Measurements from ENCODE around the gene RPL32.

Gene RPL32

GRCh38 chr3:12832350-12833221 is 8.8 kb downstream of the RPL32 start:
- no peak for DNase-seq (ENCODE audit: low read depth)

GRCh38 chr3:12831301-12831866 is 10.0 kb downstream of the RPL32 start:
- DNase-seq (ENCODE audit: low read depth) = no peak

DNA sequence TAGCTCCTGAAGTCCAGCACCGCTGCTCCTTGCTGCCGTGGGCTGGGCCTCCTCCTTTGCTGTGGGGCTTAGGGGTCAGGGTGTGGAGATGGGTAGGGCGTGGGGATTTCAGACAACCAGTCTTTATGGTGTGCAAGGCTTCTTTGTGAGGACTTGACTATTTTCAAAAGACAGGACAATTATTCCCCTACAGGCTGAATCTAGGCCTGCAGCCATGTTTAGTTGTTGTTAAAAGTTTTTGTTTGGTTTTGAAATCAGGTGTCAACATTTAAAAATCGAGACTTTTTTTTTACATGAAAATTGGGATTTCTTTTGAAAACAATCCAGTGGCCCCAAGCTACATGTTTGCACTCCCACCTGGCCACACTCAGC is 10.6 kb downstream of the RPL32 start:
- DNase-seq (ENCODE audit: low read depth) = no peak

- no peak for DNase-seq (ENCODE audit: low read depth)
Measured at GRCh38 chr3:12829886-12830784, 11.2 kb downstream of the RPL32 start.

DNA sequence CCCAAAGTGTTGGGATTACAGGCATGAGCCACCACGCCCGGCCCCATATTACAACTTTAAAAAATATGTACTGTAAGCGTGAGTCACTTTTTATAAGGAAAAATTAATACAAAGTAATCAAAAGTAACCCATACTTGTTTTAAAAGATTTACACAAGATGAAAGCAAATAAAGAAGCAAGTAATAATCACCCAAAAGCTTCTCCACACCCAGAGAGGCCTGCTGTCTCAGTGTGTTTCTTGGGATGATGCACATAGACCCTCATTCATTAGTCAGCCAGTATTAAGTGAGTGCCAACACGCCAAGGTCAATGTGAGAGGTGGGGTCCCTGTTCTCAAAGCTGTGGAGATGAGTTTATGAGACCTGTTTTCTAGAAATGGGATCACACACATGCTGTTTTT is 12.0 kb downstream of the RPL32 start:
- no peak for DNase-seq (ENCODE audit: low read depth)

DNA sequence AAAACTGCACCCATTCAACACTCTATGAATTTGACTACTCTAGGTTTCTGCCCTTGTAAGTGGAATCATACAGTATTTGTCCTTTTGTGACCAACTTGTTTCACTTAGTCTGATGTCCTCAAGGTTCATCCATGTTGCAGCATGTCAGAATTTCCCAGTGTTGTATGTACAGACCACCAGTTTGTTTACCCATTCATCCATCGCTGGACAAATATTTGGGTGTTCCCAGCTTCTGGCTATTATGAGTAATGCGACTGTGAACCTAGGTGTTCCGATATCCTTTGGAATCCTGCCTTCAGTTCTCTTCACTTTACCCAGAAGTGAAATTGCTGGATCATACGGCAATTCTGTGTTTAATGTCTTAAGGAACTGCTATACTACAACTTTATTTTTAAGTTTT is 12.6 kb downstream of the RPL32 start:
- DNase-seq (ENCODE audit: low read depth) = no peak

DNA sequence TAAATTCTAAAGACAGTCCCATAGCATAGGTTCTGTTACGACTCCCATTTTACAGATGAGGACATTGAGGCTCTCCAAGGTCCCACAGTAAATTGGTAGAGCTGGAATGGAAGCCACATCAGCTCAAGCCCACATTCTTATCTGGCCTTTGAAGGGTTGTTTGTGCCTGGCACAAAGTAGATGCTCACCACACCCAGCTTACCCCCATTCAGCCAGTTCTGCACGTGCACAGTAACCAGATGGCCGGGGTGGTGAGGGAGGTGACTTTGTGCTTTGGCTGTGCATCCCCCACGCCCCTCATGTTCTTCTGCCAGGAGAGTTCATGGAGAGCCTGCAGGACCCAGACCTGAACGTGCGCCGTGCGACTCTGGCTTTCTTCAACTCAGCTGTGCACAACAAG is 16.2 kb downstream of the RPL32 start:
- DNase-seq (ENCODE audit: low read depth) = no peak

- DNase-seq (ENCODE audit: low read depth) = no peak
Measured at GRCh38 chr3:12824299-12824698, 17.1 kb downstream of the RPL32 start.

DNA sequence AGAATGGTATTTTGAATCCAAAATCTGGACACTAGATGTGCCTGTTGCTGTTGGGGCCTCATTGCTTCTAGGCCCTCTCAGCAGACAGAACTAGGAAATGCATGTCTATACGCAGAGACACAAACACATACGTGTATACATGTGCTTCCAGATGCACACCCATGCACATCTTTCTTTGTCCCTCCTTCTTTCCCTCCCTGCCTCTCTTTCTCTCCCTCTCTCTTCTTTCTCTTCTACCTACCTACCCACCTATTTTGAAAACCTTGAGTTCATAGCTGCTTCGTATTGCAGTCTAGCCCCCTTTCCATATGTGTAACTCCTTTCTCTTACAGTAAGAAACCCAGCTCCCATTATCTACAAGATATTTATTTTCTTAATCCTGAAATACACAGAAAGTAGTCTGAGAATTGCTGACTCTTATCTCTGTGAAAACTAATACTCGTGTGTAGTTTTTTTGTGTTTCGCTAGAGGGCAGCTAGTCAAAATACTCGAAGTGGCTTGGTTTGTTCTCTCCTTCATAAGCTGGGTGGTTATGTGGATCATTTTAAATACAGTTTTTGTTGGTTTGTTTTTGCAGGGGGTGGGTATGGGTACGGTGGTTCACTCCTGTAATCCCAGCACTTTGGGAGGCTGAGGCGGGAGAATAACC is 18.5 kb downstream of the RPL32 start:
- no peak for DNase-seq (ENCODE audit: low read depth)

- no peak for DNase-seq (ENCODE audit: low read depth)
Measured at GRCh38 chr3:12818773-12819172, 22.6 kb downstream of the RPL32 start.

DNA sequence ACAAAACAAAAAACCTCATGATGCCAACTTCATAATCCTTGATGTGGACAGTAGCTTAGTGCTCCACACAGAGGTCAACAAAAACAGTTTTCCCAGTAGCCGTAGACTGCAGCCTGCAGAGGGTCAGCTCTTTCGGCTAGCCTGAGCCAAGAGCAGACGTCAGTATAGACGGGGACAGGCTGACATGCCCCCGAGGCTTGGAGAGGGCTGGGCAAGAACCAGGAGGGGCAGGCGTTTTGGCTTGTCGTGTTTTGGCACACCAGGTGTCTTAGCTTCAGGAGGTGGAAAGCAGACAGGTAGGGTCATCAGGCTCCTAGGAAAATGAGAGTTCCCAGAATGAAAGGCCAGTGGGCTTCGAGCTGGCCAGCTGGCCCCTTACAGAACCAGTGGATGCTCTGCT is 23.1 kb downstream of the RPL32 start:
- no peak for DNase-seq (ENCODE audit: low read depth)

DNA sequence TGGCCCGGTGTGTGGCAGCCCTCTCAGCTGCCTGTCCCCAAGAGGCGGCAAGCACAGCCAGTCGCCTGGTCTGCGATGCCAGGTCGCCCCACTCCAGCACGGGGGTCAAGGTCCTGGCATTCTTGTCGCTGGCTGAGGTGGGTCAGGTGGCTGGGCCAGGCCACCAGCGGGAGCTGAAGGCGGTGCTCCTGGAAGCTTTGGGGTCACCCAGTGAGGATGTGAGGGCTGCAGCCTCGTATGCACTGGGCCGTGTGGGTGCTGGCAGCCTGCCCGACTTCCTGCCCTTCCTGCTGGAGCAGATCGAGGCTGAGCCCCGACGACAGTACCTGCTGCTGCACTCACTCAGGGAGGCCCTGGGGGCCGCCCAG is 24.0 kb downstream of the RPL32 start:
- no peak for DNase-seq (ENCODE audit: low read depth)

- no peak for DNase-seq (ENCODE audit: low read depth)
Measured at GRCh38 chr3:12816521-12817342, 24.6 kb downstream of the RPL32 start.

GRCh38 chr3:12815719-12816118 is 25.6 kb downstream of the RPL32 start:
- no peak for DNase-seq (ENCODE audit: low read depth)

- no peak for DNase-seq (ENCODE audit: low read depth)
Measured at GRCh38 chr3:12815078-12815477, 26.3 kb downstream of the RPL32 start.

- no peak for DNase-seq (ENCODE audit: low read depth)
Measured at GRCh38 chr3:12813967-12814366, 27.4 kb downstream of the RPL32 start.

DNA sequence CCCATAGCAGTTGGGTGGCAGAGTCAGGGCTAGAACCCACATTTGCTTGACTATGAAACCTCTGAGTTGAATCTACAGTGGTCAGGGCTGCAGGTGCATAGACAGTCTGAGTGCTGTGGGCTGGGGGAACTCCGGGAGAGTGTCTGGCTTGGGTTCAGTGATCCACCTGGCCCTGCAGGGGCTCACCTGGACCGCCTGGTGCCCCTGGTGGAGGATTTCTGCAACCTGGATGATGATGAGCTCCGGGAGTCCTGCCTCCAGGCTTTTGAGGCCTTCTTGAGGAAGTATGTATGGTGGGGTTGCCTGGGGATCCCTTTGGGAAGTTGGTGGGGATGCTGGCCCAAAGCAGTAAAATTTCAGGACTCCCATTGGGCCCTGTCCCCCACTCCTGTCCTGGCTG is 28.6 kb downstream of the RPL32 start:
- no peak for DNase-seq (ENCODE audit: low read depth)

DNA sequence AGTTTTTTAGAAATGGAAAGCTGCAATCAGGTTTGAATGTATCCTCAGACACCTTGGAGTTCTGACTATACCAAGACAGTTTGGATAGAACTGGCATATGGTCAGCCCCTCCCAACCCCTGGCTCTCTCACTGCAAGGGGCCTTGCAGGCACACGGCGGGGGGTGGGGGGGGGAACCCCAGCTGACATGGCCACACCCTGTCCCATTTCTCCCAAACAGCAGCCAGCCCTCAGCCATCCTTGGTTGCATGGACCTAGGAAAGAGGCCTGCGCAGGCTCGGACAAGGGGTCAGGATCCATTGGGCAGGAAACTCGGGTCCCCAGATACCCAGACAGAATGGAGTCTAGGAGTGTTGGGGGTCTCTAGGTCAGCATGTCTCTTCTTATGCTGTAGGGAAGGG is 30.4 kb downstream of the RPL32 start:
- DNase-seq (ENCODE audit: low read depth) = no peak

- DNase-seq (ENCODE audit: low read depth) = peak; percentile 90
Measured at GRCh38 chr3:12810013-12810780, 31.2 kb downstream of the RPL32 start.

DNA sequence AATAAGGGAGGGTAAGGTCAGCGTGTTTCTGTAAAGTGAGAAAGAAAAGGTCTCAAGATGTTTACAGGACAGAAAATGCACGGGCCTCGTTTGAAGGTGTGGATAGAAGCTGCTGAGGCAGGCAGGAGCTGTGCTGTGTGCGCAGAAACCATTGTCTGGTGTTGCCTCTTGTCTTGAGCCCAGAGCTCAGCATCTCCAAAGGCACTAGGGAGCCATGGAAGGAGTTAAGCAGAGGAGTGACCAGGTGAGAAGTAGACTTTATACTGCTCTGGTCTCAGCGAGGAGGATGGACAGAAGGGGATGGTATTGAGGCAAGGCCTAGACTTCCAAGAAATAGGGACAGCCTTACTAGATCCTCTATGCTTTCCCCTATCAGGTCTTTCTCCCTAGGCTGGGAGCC is 31.9 kb downstream of the RPL32 start:
- DNase-seq (ENCODE audit: low read depth) = no peak

- DNase-seq (ENCODE audit: low read depth) = no peak
Measured at GRCh38 chr3:12809001-12809400, 32.4 kb downstream of the RPL32 start.

Data from stimulated activated CD8-positive, alpha-beta memory T cell treated with anti-CD3 and anti-CD28 coated beads, Interleukin-15, amount 100 ng/mL, for 24 hours (primary cell).